GOT3 (cell line): ENCODE data around the gene MAP7D1.
"Not testable (repeated sequence)": the region's sequence is repeated elsewhere in the genome, so short reads cannot be mapped to it uniquely, and the experiment has no call there.

ENCODE experiments used
- DNase-seq: peaks from one replicate; lab custom pipeline; 2025; ENCODE audit warnings: mixed read lengths; lab: John Stamatoyannopoulos, UW

Gene MAP7D1

GRCh38 chr1:36151845-36152203, 4.1 kb upstream of the MAP7D1 start:
- no peak for DNase-seq

DNA sequence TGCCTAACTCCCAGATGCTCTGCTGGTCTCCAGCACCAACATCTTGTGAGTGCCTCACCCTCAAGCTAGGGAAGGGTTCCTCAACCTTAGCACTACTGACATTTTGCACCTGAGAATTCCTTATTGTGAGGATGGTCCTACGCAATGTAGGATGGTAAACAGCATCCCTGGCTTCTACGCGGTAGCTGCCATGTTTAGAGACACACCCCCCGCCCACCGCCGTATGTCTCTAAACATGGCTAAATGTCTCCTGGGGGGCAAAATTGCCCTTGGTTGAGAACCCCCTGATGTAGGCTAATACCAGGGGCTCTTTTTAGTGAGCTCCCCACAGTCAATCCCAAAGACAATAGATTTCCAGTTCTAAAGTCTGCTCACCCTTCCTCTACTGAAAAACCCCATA, 2.5 kb upstream of the MAP7D1 start:
- DNase-seq = no peak

DNA sequence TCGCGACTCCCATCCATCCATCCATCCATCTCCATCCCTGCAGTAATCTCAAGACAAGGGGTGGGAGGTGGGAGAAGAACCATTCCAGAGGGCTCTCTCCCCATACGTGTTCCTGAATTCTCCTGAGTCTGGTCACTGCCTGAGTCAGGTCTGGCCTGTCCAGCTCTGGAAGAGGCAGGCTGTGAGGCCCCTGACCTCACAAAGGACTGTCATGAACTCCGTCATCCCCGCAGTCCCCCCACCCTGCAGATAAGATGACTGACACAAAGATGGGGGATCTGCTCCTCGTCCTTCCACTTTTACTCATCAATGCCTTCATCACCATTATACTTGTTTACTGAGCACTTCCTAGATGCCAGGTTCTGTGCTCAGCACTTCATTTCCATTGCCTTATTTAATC, 1.6 kb upstream of the MAP7D1 start:
- DNase-seq = no peak

- no peak for DNase-seq
Observed at GRCh38 chr1:36154765-36155407, 1.1 kb upstream of the MAP7D1 start.

DNA sequence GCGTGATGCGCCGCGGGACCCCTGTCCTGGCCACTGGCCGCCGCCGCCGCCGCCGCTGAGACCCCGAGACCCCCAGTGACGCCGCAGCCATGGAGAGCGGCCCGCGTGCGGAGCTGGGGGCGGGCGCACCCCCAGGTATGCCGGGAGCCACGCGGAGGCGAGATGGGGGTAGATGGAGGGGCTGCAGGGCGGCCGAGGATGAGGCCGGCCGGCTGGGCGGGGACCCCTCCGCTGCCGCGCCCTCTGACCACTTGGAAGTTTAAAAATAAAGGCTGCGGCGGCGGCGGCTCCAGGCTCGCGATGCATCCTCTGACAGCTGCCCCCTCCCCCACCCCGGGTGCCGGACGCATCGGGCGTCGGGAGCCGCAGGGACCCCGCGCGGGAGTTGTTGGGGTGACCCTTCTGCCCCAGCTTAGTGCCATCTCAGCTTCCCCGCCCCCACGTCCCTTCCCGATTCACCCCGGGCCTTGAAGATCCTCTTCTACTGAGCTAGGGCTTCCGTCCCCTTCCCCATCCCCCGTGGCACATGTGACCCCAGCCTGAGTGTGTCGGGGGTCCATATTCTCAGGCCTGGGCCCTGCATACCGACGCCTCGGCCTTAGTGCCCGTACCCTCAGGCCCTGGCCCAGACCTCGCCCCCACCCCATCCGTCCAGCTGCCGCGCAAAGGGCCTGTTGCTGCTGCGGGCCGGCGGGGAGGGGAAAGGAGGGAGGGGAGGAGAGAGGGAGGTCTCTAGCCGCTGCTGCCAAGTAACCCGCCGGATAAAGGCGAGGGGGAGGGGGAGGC, 562 bp downstream of the MAP7D1 start:
- no peak for DNase-seq

DNA sequence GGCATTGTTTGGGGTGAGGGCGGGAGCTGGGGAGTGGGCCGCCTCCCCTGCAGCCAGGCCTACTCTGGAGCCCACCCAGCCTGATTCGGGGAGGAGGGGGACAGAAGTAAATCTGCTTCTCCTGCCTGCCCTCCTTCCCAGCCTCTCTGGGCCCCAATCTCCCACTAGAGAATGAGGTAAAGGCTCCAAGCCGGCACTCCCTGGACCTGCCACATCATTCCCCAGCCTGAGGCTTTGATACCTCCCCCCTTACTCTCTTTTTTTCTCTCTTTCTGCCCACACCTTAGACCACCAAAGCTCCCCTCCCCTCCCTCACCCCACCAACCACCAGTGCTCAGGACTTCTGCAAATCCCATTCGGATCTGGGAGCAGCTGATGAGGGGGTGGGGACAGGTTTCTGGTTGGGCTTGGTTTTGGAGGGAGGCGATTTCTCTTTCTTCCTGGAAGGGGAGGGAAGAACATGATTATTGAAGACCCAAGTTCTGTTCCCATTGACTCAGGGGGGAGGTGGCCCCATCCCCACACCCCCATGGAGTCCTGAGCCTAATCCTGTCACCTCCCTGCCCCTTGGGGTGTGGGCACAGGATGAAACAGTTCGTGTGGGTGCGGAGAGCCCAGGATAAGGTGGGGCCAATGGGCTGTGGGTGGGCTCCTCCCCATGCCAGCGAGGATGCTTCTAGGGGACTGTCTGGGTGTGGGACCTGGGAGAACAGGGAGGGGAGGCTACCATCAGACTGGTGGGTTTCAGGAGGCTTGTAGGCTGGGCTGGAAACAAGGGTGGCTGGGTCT, 1.3 kb downstream of the MAP7D1 start:
- no peak for DNase-seq

- no peak for DNase-seq
Observed at GRCh38 chr1:36157973-36158826, 2.2 kb downstream of the MAP7D1 start.

GRCh38 chr1:36158827-36159252, 2.9 kb downstream of the MAP7D1 start:
- not testable (repeated sequence) for DNase-seq

- no peak for DNase-seq
Observed at GRCh38 chr1:36159614-36160387, 3.8 kb downstream of the MAP7D1 start.

- no peak for DNase-seq
Observed at GRCh38 chr1:36160388-36160948, 4.5 kb downstream of the MAP7D1 start.

DNA sequence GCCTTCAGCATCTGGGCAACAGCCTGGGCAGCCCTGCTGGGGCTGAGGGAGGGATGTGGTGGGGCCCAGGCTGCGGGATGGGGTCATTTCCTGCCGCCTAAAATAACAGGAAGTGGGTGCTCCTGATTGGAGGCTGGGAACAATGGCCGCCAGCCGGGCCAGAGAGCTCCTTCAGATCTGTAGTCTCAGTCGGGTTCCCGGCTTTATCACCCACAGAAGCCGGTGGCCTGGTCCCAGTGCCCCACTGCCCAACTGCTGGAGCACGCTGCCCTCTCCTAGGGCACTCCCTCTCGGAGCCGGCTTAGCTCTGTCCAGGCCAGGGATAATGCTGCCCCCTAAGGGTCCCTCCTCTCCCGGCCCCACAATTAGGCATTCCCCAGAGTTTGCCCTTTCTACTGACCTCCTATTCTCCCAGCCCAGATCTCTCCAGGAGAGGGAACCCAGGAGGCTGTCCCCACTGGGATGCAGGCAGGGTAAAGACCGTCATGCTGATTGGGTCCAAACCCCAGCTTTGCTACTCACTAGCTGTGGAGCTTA, 5.1 kb downstream of the MAP7D1 start:
- DNase-seq = no peak

- no peak for DNase-seq
Observed at GRCh38 chr1:36161641-36162531, 5.9 kb downstream of the MAP7D1 start.

DNA sequence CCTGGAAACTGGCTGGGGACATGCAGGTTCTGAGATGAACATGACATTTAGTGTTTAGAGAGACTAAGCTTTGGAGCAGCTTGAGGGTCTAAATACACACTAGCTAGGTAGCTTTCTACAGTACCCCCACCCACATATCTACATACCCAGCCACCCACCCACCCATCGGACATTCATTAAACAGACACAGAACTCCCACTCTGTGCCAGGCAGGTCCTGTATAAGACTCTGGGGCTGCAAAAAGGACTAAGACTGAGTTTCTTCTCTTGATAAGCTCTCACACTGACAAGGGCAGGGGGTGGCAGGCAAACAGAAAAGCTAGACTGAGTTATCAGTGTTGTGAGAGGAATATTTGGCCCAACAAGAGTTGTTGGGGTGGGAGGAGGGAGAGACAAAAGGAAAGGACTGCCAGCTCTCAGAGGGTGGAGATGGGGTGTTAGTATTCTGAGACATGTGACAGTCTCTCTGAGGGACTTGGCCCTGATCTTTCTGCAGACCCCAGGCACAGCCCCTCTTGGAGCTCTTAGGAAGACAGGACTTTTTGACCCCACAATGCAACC, 6.8 kb downstream of the MAP7D1 start:
- DNase-seq = no peak

- DNase-seq = no peak
Observed at GRCh38 chr1:36163426-36163825, 7.5 kb downstream of the MAP7D1 start.

DNA sequence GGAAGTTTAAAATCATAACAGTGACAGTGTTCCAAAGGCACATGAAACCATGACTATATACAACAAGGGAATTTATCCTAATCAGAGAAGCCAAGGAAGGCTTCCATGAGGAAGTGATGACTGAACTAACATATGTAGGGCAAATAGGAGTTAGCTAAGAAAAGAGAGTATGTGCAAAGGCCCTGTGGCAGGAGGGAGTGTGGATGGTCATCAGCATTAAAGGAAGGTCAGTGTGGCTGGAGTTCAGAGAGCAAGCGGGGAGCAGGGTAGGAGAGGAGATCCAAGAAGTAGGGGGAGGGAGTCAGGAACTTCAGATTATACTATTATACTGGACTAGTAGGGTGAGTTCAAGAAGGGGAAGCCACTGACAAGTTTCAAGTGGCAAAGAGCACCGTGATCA, 8.4 kb downstream of the MAP7D1 start:
- DNase-seq = no peak

GRCh38 chr1:36165145-36165544, 9.2 kb downstream of the MAP7D1 start:
- DNase-seq = no peak

GRCh38 chr1:36166136-36166535, 10.2 kb downstream of the MAP7D1 start:
- no peak for DNase-seq

GRCh38 chr1:36166938-36167905, 11.3 kb downstream of the MAP7D1 start:
- no peak for DNase-seq
